ENCODE measurements around the gene RALGAPA2.
"Not testable (repeated sequence)": the region's sequence is repeated elsewhere in the genome, so short reads cannot be mapped to it uniquely, and the experiment has no call there.

The RALGAPA2 gene

GRCh38 chr20:20362774-20363433 is 349.5 kb downstream of the RALGAPA2 start:
- in situ Hi-C loops (cut with HindIII; ENCODE audit: low pct_ligation_motif_present, low pct_unique_long_range_greater_than_20kb, low sequenced_read_pairs): no loop called here

GRCh38 chr20:20360464-20360863 is 352.0 kb downstream of the RALGAPA2 start:
- in situ Hi-C loops (cut with HindIII; ENCODE audit: low pct_ligation_motif_present, low pct_unique_long_range_greater_than_20kb, low sequenced_read_pairs): no loop called here
- DNase-seq: peak; percentile 53

More at GRCh38 chr20:20362774-20363433, 349.5 kb downstream of the RALGAPA2 start:
- no peak for DNase-seq

- no peak for DNase-seq
- in situ Hi-C loops (cut with HindIII; ENCODE audit: low pct_ligation_motif_present, low pct_unique_long_range_greater_than_20kb, low sequenced_read_pairs): no loop called here
These were observed 352.8 kb downstream of the RALGAPA2 start for GRCh38 chr20:20359628-20360027.

GRCh38 chr20:20358801-20359200 is 353.6 kb downstream of the RALGAPA2 start:
- in situ Hi-C loops (cut with HindIII; ENCODE audit: low pct_ligation_motif_present, low pct_unique_long_range_greater_than_20kb, low sequenced_read_pairs): no loop called here
- no peak for DNase-seq

- in situ Hi-C loops (cut with HindIII; ENCODE audit: low pct_ligation_motif_present, low pct_unique_long_range_greater_than_20kb, low sequenced_read_pairs); DNase-seq: not testable (repeated sequence)
These were observed 356.9 kb downstream of the RALGAPA2 start for GRCh38 chr20:20355503-20355902.

GRCh38 chr20:20353576-20353975 is 358.9 kb downstream of the RALGAPA2 start:
- no peak for DNase-seq
- in situ Hi-C loops (cut with HindIII; ENCODE audit: low pct_ligation_motif_present, low pct_unique_long_range_greater_than_20kb, low sequenced_read_pairs): no loop called here

GRCh38 chr20:20344476-20344875 is 368.0 kb downstream of the RALGAPA2 start:
- no peak for DNase-seq
- in situ Hi-C loops (cut with HindIII; ENCODE audit: low pct_ligation_motif_present, low pct_unique_long_range_greater_than_20kb, low sequenced_read_pairs): no loop called here

- in situ Hi-C loops (cut with HindIII; ENCODE audit: low pct_ligation_motif_present, low pct_unique_long_range_greater_than_20kb, low sequenced_read_pairs): no loop called here
- no peak for DNase-seq
These were observed 368.5 kb downstream of the RALGAPA2 start for GRCh38 chr20:20343932-20344331.
